Measurements from ENCODE around the gene ZNF804B.

DNA sequence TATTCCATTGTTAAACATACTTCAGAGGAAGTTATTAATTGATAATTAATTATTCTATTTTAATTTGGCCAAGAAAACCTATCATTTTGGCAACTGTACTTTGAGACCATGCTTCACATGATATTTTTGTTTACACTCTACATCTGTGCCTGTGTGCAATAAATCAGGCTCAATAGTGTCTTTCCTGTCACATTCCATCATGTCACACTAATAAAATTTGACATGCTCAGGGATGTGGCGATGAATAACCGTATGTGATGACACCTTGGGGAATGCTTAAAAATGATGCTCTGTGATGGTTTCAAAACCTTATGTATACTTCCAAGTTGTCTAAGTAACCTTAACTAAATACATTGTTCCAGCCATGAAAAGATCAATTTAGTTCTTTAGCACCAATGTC, 400.6 kb downstream of the ZNF804B start:
- TF ChIP-seq, protein P1, sequence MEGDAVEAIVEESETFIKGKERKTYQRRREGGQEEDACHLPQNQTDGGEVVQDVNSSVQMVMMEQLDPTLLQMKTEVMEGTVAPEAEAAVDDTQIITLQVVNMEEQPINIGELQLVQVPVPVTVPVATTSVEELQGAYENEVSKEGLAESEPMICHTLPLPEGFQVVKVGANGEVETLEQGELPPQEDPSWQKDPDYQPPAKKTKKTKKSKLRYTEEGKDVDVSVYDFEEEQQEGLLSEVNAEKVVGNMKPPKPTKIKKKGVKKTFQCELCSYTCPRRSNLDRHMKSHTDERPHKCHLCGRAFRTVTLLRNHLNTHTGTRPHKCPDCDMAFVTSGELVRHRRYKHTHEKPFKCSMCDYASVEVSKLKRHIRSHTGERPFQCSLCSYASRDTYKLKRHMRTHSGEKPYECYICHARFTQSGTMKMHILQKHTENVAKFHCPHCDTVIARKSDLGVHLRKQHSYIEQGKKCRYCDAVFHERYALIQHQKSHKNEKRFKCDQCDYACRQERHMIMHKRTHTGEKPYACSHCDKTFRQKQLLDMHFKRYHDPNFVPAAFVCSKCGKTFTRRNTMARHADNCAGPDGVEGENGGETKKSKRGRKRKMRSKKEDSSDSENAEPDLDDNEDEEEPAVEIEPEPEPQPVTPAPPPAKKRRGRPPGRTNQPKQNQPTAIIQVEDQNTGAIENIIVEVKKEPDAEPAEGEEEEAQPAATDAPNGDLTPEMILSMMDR (IDR thresholded peaks at IDR 0.05; ENCODE audit: low read depth, low read length) = no peak
- no peak for TF ChIP-seq EZH2phosphoT487 (IDR thresholded peaks at IDR 0.05; ENCODE audit: low read depth)

All from OCI-LY3 (cell line).